Measurements from ENCODE around the gene AKR1E2. TPM values are rescaled to one million over a fixed set of nuclear protein-coding genes. Genes with fewer than 3 reads are reported as not detected.
A peak's percentile ranks its signal among the peaks of the same experiment; 100 is the strongest.

AKR1E2 gene
- total RNA-seq, 1 donor from 2014 or later = 1.4 TPM

DNA sequence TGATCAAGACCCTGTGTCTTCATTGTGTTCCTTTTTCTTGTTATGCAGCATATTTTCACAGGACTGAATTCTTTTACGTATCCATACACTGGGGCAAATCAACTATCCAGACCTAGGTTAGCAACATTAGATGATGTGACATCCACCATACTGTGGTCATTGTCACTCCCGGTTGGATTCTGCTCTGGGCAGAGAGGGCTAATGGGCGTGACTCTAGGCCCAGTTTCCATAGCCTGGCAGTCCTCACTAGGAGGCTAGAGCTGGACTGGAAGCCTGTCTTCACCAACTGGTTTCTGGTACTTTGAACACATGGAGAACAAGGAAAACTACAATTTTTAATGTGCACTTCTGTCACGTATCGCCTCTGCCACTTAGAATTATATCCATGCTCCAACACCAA lies 25.2 kb downstream of the AKR1E2 start:
- H3K79me2 ChIP-seq (ENCODE audit: insufficient read depth, low read length) = no peaks in the 10 kb centered on the region
- DNase-seq (ENCODE audit: low read depth) = no peak
- no peaks in the 10 kb centered on the region for H3K9me3 ChIP-seq (ENCODE audit: insufficient read depth, low read depth, low read length)
- no peaks in the 10 kb centered on the region for H3K36me3 ChIP-seq (ENCODE audit: insufficient read depth, low read length)
- peaks cover 14% of the 10 kb centered on the region for H3K4me1 ChIP-seq (ENCODE audit: insufficient read depth, low read length)
- no peak for FAIRE-seq
- no peak overlapping the region for H2AFZ ChIP-seq (ENCODE audit: low read depth, low read length)
- no peak overlapping the region for H3K27ac ChIP-seq (ENCODE audit: low read depth, low read length)
- Mint-ChIP-seq H3K27ac (ENCODE audit: unreplicated experiment) (no peak overlapping the region), H3K4me3 (ENCODE audit: unreplicated experiment) (no peak overlapping the region), H3K27me3 (ENCODE audit: low read depth, unreplicated experiment) (no peaks in the 10 kb centered on the region), H3K36me3 (ENCODE audit: low read depth, unreplicated experiment) (no peaks in the 10 kb centered on the region), H3K9me3 (ENCODE audit: unreplicated experiment) (no peaks in the 10 kb centered on the region), H3K4me1 (ENCODE audit: low read depth, unreplicated experiment) (peaks cover 13% of the 10 kb centered on the region)
- no peak overlapping the region for H3K9ac ChIP-seq (ENCODE audit: low read length)
- H4K20me1 ChIP-seq (ENCODE audit: insufficient read depth, low read length) = no peaks in the 10 kb centered on the region
- H3K4me2 ChIP-seq (ENCODE audit: low read length) = no peak overlapping the region
- H3K27me3 ChIP-seq (ENCODE audit: insufficient read depth, low read length) = no peaks in the 10 kb centered on the region
- TF ChIP-seq EZH2 (IDR thresholded peaks at IDR 0.05; ENCODE audit: insufficient read depth, low read length) = no peak
- TF ChIP-seq, protein P1, sequence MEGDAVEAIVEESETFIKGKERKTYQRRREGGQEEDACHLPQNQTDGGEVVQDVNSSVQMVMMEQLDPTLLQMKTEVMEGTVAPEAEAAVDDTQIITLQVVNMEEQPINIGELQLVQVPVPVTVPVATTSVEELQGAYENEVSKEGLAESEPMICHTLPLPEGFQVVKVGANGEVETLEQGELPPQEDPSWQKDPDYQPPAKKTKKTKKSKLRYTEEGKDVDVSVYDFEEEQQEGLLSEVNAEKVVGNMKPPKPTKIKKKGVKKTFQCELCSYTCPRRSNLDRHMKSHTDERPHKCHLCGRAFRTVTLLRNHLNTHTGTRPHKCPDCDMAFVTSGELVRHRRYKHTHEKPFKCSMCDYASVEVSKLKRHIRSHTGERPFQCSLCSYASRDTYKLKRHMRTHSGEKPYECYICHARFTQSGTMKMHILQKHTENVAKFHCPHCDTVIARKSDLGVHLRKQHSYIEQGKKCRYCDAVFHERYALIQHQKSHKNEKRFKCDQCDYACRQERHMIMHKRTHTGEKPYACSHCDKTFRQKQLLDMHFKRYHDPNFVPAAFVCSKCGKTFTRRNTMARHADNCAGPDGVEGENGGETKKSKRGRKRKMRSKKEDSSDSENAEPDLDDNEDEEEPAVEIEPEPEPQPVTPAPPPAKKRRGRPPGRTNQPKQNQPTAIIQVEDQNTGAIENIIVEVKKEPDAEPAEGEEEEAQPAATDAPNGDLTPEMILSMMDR (IDR thresholded peaks at IDR 0.05; ENCODE audit: insufficient read depth, low read depth, low read length) = no peak
- no peak overlapping the region for H3K4me3 ChIP-seq (ENCODE audit: insufficient read depth, low read depth, low read length)

DNA sequence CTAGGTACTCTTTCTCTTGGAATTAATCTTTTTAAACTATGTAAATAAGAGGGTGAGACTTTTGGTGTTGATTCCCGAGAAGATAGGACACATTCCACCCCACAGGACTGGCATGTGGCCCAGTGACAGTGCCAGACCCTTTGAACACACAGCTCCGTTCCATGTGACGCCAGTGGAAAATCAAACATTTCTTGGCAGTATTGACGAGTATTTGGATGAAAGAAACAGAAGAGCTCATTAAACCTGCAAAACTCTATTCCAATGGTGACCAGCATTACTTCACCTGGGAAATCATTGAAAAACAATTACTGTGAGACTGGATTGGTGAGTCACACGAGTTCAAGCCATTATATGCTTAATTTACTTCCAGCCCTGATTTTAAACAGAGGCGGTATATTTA lies 25.8 kb downstream of the AKR1E2 start:
- Histone ChIP-seq H3K4me2 (ENCODE audit: low read length) (no peak overlapping the region), H3K9me3 (ENCODE audit: insufficient read depth, low read depth, low read length) (no peaks in the 10 kb centered on the region), H3K9ac (ENCODE audit: low read length) (no peak overlapping the region), H2AFZ (ENCODE audit: low read depth, low read length) (no peak overlapping the region), H3K27me3 (ENCODE audit: insufficient read depth, low read length) (no peaks in the 10 kb centered on the region), H3K27ac (ENCODE audit: low read depth, low read length) (no peak overlapping the region), H3K4me3 (ENCODE audit: insufficient read depth, low read depth, low read length) (no peak overlapping the region), H3K4me1 (ENCODE audit: insufficient read depth, low read length) (peaks cover 14% of the 10 kb centered on the region), H4K20me1 (ENCODE audit: insufficient read depth, low read length) (no peaks in the 10 kb centered on the region), H3K36me3 (ENCODE audit: insufficient read depth, low read length) (no peaks in the 10 kb centered on the region), H3K79me2 (ENCODE audit: insufficient read depth, low read length) (no peaks in the 10 kb centered on the region)
- no peaks in the 10 kb centered on the region for H3K27me3 Mint-ChIP-seq (ENCODE audit: low read depth, unreplicated experiment)
- H3K36me3 Mint-ChIP-seq (ENCODE audit: low read depth, unreplicated experiment) = no peaks in the 10 kb centered on the region
- peaks cover 2% of the 10 kb centered on the region for H3K9me3 Mint-ChIP-seq (ENCODE audit: unreplicated experiment)
- DNase-seq (ENCODE audit: low read depth) (peak; percentile 27), FAIRE-seq (no peak)
- H3K4me3 Mint-ChIP-seq (ENCODE audit: unreplicated experiment) = no peak overlapping the region
- H3K27ac Mint-ChIP-seq (ENCODE audit: unreplicated experiment) = no peak overlapping the region
- no peak for TF ChIP-seq EZH2 (IDR thresholded peaks at IDR 0.05; ENCODE audit: insufficient read depth, low read length)
- TF ChIP-seq, protein P1 (IDR thresholded peaks at IDR 0.05; ENCODE audit: insufficient read depth, low read depth, low read length) = no peak
- H3K4me1 Mint-ChIP-seq (ENCODE audit: low read depth, unreplicated experiment) = peaks cover 12% of the 10 kb centered on the region

DNA sequence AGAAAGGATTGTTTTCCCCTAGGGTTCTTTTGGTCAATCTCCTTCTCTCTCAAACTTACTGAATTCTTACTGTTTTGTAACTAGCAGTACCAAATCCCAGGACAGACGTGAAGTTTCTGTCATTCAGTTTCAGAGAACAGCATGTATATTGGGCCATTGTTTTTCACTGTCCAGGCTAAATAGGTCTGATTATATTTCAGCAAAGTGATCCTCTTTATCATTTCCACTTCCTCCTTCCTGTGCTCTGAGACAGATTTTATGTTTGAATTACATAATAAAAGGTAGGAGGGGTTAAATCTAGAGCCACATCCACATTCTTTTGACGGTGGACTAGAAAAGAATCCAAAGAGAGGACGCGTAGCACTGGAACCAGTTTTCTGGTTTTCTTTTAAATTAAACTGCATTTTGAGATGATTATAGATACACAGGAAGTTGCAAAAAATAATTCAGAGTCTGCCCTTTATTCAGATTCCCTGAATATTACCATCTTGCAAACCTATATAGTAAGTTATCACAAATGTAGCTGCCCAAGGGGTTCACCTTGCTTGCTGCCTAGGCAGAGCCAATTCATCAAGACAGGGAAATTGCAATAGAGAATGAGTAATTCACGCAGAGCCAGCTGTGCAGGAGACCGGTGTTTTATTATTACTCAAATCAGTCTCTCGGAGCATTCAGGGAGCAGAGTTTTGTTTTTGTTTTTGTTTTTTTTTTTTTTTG lies 40.1 kb downstream of the AKR1E2 start:
- H3K4me3 ChIP-seq (ENCODE audit: insufficient read depth, low read depth, low read length) = no peak overlapping the region
- H3K36me3 ChIP-seq (ENCODE audit: insufficient read depth, low read length) = no peaks in the 10 kb centered on the region
- H3K4me2 ChIP-seq (ENCODE audit: low read length) = peak overlapping the region; percentile 12
- H3K9ac ChIP-seq (ENCODE audit: low read length) = no peak overlapping the region
- no peaks in the 10 kb centered on the region for H3K27me3 Mint-ChIP-seq (ENCODE audit: low read depth, unreplicated experiment)
- H3K36me3 Mint-ChIP-seq (ENCODE audit: low read depth, unreplicated experiment) = no peaks in the 10 kb centered on the region
- FAIRE-seq = no peak
- no peak overlapping the region for H3K27ac ChIP-seq (ENCODE audit: low read depth, low read length)
- H3K4me3 Mint-ChIP-seq (ENCODE audit: unreplicated experiment) = no peak overlapping the region
- H3K9me3 ChIP-seq (ENCODE audit: insufficient read depth, low read depth, low read length) = no peaks in the 10 kb centered on the region
- H4K20me1 ChIP-seq (ENCODE audit: insufficient read depth, low read length) = no peaks in the 10 kb centered on the region
- H3K79me2 ChIP-seq (ENCODE audit: insufficient read depth, low read length) = no peaks in the 10 kb centered on the region
- peaks cover 4% of the 10 kb centered on the region for H3K4me1 ChIP-seq (ENCODE audit: insufficient read depth, low read length)
- H3K27me3 ChIP-seq (ENCODE audit: insufficient read depth, low read length) = no peaks in the 10 kb centered on the region
- H2AFZ ChIP-seq (ENCODE audit: low read depth, low read length) = no peak overlapping the region
- H3K27ac Mint-ChIP-seq (ENCODE audit: unreplicated experiment) = no peak overlapping the region
- H3K9me3 Mint-ChIP-seq (ENCODE audit: unreplicated experiment) = peaks cover 2% of the 10 kb centered on the region
- H3K4me1 Mint-ChIP-seq (ENCODE audit: low read depth, unreplicated experiment) = peaks cover 22% of the 10 kb centered on the region
- TF ChIP-seq, protein P1 (IDR thresholded peaks at IDR 0.05; ENCODE audit: insufficient read depth, low read depth, low read length) = no peak
- TF ChIP-seq EZH2 (IDR thresholded peaks at IDR 0.05; ENCODE audit: insufficient read depth, low read length) = no peak
- DNase-seq (ENCODE audit: low read depth) = no peak
